Right lobe of liver (tissue), 4 donors: ENCODE data around the gene XRCC4.

Source experiments
- CTCF ChIP-seq, 4 donors: fragments of 200-600 bp in 3 of 4; fragments of 450-650 bp in 1 of 4; IDR thresholded peaks; one replicate each; pipeline versions ENCODE4 v1.5.1 to v1.8.0; 2016 to 2022; ENCODE audit warnings: antibody characterized with exemption in 4 of 4, mild to moderate bottlenecking in 2 of 4
- POLR2A ChIP-seq: fragments of 450-650 bp; IDR thresholded peaks from one replicate; pipeline ENCODE4 v1.6.1; 2017; ENCODE audit warnings: antibody characterized with exemption, mild to moderate bottlenecking
- donor health status: DM: no; HTN: no; CAD: no.
- donor health status: DM: no; HTN: no; CAD: no.
- donor health status: DM: no; HTN: yes; CAD: no.

- no peak for TF ChIP-seq CTCF (IDR thresholded peaks at IDR 0.05)
- no peak for TF ChIP-seq POLR2A
Observed at GRCh38 chr5:83184534-83184933, 107.2 kb downstream of the XRCC4 start.
